Stimulated activated CD4-positive, alpha-beta T cell treated with anti-CD3 and anti-CD28 coated beads, Interleukin-1b, Interleukin-23, amount 100 ng/mL, for 1 hour (primary cell): Measurements from ENCODE around the gene TTYH3.

Experiments used
- DNase-seq, 2 donors: peaks; one replicate each; pipeline ENCODE4 v3.0.0-alpha.2; 2020; ENCODE audit warnings: low read depth in 2 of 2

Gene TTYH3

GRCh38 chr7:2635148-2635668 is 3.4 kb downstream of the TTYH3 start:
- DNase-seq: no peak

GRCh38 chr7:2635810-2636701 is 4.3 kb downstream of the TTYH3 start:
- DNase-seq: no peak

- DNase-seq: no peak
Observed at GRCh38 chr7:2637066-2637471, 5.3 kb downstream of the TTYH3 start.

- DNase-seq: no peak
Observed at GRCh38 chr7:2637505-2638223, 5.9 kb downstream of the TTYH3 start.

GRCh38 chr7:2638224-2638991 is 6.6 kb downstream of the TTYH3 start:
- no peak for DNase-seq

- no peak for DNase-seq
Observed at GRCh38 chr7:2639181-2639681, 7.4 kb downstream of the TTYH3 start.

- DNase-seq: no peak
Observed at GRCh38 chr7:2639695-2640481, 8.1 kb downstream of the TTYH3 start.

GRCh38 chr7:2640482-2640830 is 8.7 kb downstream of the TTYH3 start:
- DNase-seq: no peak

GRCh38 chr7:2640846-2641316 is 9.1 kb downstream of the TTYH3 start:
- DNase-seq: no peak

- DNase-seq: no peak
Observed at GRCh38 chr7:2641406-2642393, 9.9 kb downstream of the TTYH3 start.

- no peak for DNase-seq
Observed at GRCh38 chr7:2643386-2644219, 11.8 kb downstream of the TTYH3 start.

GRCh38 chr7:2644220-2644561 is 12.4 kb downstream of the TTYH3 start:
- no peak for DNase-seq

GRCh38 chr7:2644562-2645273 is 12.9 kb downstream of the TTYH3 start:
- no peak for DNase-seq

- no peak for DNase-seq
Observed at GRCh38 chr7:2645274-2645868, 13.6 kb downstream of the TTYH3 start.

GRCh38 chr7:2646336-2646679 is 14.5 kb downstream of the TTYH3 start:
- no peak for DNase-seq

- DNase-seq: no peak
Observed at GRCh38 chr7:2646680-2647571, 15.1 kb downstream of the TTYH3 start.

GRCh38 chr7:2647594-2648172 is 15.9 kb downstream of the TTYH3 start:
- no peak for DNase-seq
